OCI-LY1 (cell line): ENCODE data around the gene KLHL35.

Source experiments
- EZH2 ChIP-seq: fragments of 200-600 bp; sonication (generic), shearing (Covaris generic); IDR thresholded peaks from 2 replicates; pipeline ENCODE4 v1.8.0; 2017; ENCODE audit warnings: borderline replicate concordance, mixed run types, mild to moderate bottlenecking, antibody characterized with exemption, low read length, moderate library complexity, mixed read lengths
- TF ChIP-seq, protein P1 (sequence below): fragments of 200-600 bp; sonication (generic), shearing (Covaris generic); IDR thresholded peaks from 2 replicates; pipeline ENCODE4 v1.5.1; 2017; ENCODE audit warnings: mild to moderate bottlenecking, antibody characterized with exemption, low read length, moderate library complexity, mixed read lengths

GRCh38 chr11:75428281-75428724 is 4.7 kb downstream of the KLHL35 start:
- TF ChIP-seq, protein P1, sequence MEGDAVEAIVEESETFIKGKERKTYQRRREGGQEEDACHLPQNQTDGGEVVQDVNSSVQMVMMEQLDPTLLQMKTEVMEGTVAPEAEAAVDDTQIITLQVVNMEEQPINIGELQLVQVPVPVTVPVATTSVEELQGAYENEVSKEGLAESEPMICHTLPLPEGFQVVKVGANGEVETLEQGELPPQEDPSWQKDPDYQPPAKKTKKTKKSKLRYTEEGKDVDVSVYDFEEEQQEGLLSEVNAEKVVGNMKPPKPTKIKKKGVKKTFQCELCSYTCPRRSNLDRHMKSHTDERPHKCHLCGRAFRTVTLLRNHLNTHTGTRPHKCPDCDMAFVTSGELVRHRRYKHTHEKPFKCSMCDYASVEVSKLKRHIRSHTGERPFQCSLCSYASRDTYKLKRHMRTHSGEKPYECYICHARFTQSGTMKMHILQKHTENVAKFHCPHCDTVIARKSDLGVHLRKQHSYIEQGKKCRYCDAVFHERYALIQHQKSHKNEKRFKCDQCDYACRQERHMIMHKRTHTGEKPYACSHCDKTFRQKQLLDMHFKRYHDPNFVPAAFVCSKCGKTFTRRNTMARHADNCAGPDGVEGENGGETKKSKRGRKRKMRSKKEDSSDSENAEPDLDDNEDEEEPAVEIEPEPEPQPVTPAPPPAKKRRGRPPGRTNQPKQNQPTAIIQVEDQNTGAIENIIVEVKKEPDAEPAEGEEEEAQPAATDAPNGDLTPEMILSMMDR = no peak
- TF ChIP-seq EZH2 = no peak
